KOPT-K1 (cell line): ENCODE results near the gene RNF115.
"Not testable (repeated sequence)": the region's sequence is repeated elsewhere in the genome, so short reads cannot be mapped to it uniquely, and the experiment has no call there.

Source experiments
- H3K27ac ChIP-seq: fragments of 200-600 bp; sonication (generic); 2 replicates; pipeline ENCODE4 v1.5.1; 2016; ENCODE audit warnings: antibody characterized with exemption, mild to moderate bottlenecking, low read depth, low read length; ENCODE audit not compliant: poor library complexity, severe bottlenecking
- H3K36me3 ChIP-seq: fragments of 200-600 bp; sonication (generic); 2 replicates; pipeline ENCODE4 v1.5.1; 2017; ENCODE audit warnings: antibody characterized with exemption, mild to moderate bottlenecking, low read length, moderate library complexity; ENCODE audit not compliant: insufficient read depth
- H3K9me3 ChIP-seq: fragments of 200-600 bp; sonication (generic); 2 replicates; pipeline ENCODE4 v1.5.1; 2017; ENCODE audit warnings: antibody characterized with exemption, low read length, mild to moderate bottlenecking; ENCODE audit not compliant: insufficient read depth, poor library complexity, severe bottlenecking

RNF115 gene

DNA sequence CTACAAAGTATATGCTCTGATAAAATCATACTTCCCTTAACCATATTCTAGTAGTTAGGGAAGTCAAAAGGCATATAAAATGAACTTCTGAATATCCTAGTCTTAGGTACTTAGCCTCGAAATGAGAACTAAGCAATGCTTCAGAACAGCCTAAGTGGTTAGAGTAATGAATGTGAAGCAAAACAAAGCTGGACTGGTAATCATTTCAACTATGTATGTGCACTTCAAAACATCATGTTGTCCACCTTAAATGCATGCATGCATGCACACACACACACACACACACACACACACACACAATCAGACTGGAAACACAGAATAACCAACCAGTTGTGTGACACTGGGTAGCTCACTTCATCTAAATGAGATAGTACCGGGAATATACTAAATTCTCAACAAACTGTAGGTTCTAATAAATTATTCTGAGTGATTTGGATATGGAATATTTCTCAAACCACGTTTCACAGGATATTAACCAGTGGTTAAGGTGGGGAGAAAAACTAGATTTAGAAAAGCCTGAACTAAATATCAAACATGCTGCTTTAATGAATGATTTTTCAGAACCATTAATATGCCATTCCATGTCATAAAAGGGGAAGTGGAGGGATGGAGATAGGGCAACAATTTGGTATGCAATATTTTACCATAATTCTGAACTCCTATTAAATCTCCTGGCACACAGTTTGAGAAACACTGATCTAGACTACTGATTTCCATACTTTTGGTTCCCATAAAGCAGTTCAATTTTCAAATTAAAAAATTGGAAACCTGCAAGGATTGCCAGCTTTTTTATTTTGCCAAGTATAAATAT is 19.5 kb downstream of the RNF115 start:
- Histone ChIP-seq H3K9me3 (no peaks in the 10 kb centered on the region), H3K36me3 (no peaks in the 10 kb centered on the region), H3K27ac (no peak overlapping the region)

DNA sequence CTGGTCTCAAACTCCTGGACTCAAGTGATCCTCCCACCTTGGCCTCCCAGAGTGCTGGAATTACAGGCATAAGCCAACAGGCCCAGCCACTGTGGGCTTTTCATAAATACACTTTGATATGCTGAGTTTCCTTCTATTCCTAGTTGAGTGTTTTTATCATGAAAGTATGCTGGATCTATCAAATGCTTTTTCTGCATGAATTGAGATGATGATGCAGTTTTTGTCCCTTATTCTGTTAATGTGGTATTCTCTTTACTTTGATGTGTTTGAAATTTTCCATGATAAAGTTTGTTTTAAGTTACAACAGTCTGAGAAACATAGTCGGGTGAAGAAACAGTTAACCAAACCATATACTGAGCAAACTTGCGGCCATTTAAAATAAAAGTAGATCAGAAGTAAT is 24.1 kb downstream of the RNF115 start:
- peaks cover 6% of the 10 kb centered on the region; the same call in 1 of the 2 replicates for H3K36me3 ChIP-seq
- no peak overlapping the region for H3K27ac ChIP-seq
- H3K9me3 ChIP-seq: peaks cover 32% of the 10 kb centered on the region

DNA sequence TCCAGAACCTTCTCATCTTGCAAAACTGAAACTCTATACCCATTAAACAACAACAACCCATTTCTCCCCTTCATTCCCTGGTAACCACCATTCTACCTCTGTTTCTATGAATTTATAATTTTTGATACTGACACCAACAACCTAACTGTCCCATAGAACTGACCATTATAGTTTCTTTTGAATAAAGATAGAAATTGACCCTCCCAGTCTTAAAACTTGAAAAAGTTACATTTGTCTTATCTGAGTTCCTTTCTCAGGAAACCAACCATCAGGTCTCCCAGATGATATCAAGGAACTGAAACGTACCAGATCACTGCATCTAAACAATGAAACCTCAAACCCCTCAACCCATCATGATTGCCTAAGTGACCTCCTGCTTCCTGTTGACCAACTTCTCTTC is 27.1 kb downstream of the RNF115 start:
- H3K27ac ChIP-seq: no peak overlapping the region
- H3K9me3 ChIP-seq: peaks cover 32% of the 10 kb centered on the region
- H3K36me3 ChIP-seq: peaks cover 6% of the 10 kb centered on the region; the same call in 1 of the 2 replicates

- no peak overlapping the region for H3K27ac ChIP-seq
- H3K36me3 ChIP-seq: peaks cover 6% of the 10 kb centered on the region; the same call in 1 of the 2 replicates
- peaks cover 32% of the 10 kb centered on the region for H3K9me3 ChIP-seq
These were observed 28.5 kb downstream of the RNF115 start for GRCh38 chr1:145795257-145795881.

- H3K9me3 ChIP-seq: peaks cover 19% of the 10 kb centered on the region
- peaks cover 6% of the 10 kb centered on the region; the same call in 1 of the 2 replicates for H3K36me3 ChIP-seq
- H3K27ac ChIP-seq: no peak overlapping the region
These were observed 31.4 kb downstream of the RNF115 start for GRCh38 chr1:145792484-145792883.

- H3K36me3 ChIP-seq, H3K27ac ChIP-seq: not testable (repeated sequence)
- peaks cover 13% of the 10 kb centered on the region for H3K9me3 ChIP-seq
These were observed 32.0 kb downstream of the RNF115 start for GRCh38 chr1:145791860-145792259.

DNA sequence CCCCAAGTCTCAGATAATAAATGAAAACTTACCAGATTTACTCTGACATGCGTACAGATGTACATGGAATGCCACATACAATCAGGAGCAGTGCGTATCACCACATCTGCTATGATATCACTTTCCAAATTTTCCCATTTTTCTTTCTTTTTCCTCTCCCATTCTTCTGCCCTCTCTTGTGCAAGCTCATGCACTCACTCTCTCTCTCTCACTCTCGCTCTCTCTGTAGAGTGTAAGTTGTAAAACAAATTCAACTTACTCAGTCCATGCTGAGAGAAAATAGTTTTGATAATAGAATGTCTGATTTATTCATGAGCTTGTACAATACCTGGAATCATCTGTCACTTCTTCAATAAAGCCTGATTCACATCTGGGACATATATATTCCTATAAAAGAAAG is 35.3 kb downstream of the RNF115 start:
- H3K36me3 ChIP-seq: no peaks in the 10 kb centered on the region; the same call in 1 of the 2 replicates
- no peaks in the 10 kb centered on the region for H3K9me3 ChIP-seq
- no peak overlapping the region for H3K27ac ChIP-seq

- Histone ChIP-seq H3K27ac (no peak overlapping the region), H3K36me3 (0 out of 2 replicates have a peak, but pooled peaks cover 7% of the 10 kb centered on the region), H3K9me3 (no peaks in the 10 kb centered on the region)
These were observed 37.6 kb downstream of the RNF115 start for GRCh38 chr1:145786271-145786670.

DNA sequence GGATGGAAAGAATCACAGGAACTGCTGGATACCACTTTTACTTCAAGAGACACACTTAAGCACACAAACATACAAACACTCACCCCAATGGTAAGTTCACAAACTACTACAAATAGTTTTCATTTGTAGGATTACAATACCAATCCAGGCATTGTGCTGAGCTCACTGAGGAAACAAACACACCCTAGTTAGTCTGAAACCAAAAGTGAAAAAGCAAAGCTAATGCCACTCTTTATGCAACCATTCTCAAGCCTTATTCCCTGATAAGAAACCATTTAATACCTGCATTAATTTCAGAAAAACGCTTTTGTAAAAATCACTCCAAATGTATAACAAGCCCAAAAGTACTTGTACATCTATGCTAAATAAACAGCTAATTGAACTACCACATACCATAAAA is 38.3 kb downstream of the RNF115 start:
- Histone ChIP-seq H3K27ac (no peak overlapping the region), H3K36me3 (0 out of 2 replicates have a peak, but pooled peaks cover 12% of the 10 kb centered on the region)

DNA sequence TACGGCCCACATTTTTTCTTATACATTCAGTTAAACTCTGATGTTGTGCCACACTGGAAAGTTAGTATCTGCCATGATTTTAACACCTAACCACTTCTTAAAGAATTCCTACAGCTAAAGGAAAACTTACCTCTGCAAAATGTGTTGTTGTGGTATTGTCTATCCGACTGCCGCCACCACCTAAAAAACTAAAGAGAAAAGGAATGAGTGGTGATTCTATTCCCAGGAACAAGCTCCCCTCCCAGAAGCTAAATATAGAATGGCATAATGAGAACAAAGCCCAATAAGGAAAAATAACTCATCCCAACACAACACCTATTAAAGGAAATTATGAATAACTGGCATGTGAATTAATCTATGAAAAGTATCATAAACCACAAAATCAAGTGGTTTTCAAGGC is 39.5 kb downstream of the RNF115 start:
- H3K9me3 ChIP-seq: no peaks in the 10 kb centered on the region
- no peak overlapping the region for H3K27ac ChIP-seq
- H3K36me3 ChIP-seq: peaks cover 12% of the 10 kb centered on the region; the same call in 1 of the 2 replicates

More for the DNA sequence above, 38.3 kb downstream of the RNF115 start:
- H3K9me3 ChIP-seq: no peaks in the 10 kb centered on the region

GRCh38 chr1:145782272-145783099 is 41.4 kb downstream of the RNF115 start:
- H3K27ac ChIP-seq: no peak overlapping the region
- peaks cover 15% of the 10 kb centered on the region; the same call in 1 of the 2 replicates for H3K36me3 ChIP-seq
- H3K9me3 ChIP-seq: no peaks in the 10 kb centered on the region

DNA sequence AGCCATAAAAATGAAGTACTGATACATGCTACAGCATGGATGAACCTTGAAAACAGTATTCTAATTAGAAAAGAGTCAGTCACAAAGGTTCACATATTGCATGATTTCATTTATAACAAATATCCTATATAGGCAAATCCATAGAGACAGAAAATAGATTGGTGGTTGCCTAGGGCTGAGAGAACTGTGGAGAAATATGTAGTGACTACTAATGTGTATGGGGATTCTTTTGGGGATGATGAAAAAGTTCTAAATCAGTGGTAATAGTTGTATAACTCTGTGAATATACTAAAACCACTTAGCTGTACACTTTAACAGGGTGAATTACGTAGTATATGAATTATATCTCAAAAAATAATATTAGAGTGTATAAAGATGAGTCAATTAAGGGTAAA is 45.8 kb downstream of the RNF115 start:
- H3K9me3 ChIP-seq: no peaks in the 10 kb centered on the region
- H3K27ac ChIP-seq: no peak overlapping the region
- H3K36me3 ChIP-seq: peaks cover 15% of the 10 kb centered on the region; the same call in 1 of the 2 replicates

DNA sequence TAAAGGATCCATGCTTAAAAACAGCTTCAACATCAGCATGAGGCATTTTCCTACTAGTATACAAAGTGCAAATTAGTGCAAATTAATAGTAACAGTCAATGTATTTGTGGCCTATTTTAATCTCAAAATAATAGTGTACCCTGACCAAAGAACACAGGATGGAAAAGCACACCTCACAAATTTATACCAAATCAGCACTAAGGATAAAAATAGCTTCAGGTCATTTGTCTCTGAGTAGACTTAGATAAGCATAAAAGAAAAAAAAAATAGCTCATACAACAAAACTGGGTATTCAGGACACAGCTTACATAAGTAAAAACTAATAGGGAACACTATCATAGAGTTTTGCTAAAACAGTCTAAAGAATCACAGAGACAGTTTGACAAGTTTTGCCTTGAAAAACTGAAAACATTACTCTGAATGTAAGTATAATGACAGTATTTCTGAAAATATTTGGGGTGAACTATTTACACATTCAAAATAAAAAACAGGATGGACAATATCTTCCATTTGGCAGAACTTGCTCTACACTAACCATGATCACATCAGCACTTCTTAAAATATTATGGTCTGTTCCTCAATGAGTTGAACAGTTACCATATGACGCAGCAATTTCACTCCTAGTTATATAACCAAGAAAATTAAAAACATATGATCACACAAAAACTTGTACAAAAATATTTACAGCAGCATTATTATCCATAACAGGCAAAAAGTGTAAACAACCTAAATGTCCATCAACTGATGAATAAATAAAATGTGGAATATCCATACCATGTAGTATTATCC is 46.3 kb downstream of the RNF115 start:
- no peaks in the 10 kb centered on the region for H3K9me3 ChIP-seq
- H3K27ac ChIP-seq: no peak overlapping the region
- H3K36me3 ChIP-seq: peaks cover 14% of the 10 kb centered on the region; the same call in 1 of the 2 replicates

DNA sequence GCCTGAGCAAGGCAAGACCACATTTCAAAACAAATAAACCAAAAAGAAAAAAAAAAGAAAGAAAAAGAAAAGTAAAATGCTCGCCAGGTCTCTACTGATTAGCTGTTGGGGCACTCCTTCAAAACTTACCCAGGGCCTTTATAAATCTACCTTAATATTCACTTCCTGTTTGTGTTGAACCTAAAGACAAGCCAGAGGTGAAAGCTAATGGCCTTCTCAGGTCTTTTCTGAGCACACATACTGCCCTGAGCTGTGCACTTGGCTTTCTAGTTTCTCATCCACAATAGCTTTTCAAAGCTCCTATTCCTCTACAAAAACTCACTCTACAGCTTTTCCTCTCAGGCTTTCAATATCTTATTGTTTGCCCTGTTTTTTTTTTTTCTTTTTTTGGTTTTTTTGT is 50.5 kb downstream of the RNF115 start:
- H3K36me3 ChIP-seq: peaks cover 22% of the 10 kb centered on the region
- H3K9me3 ChIP-seq: no peaks in the 10 kb centered on the region
- no peak overlapping the region for H3K27ac ChIP-seq
